Activated CD8-positive, alpha-beta memory T cell treated with anti-CD3 and anti-CD28 coated beads, Interleukin-2, amount 10 ng/mL, durations not matched to agents 7 days and 5 days (primary cell): ENCODE results near the gene FXYD3. TPM values are rescaled to one million over a fixed set of nuclear protein-coding genes. Genes with fewer than 3 reads are reported as not detected.
A peak's percentile ranks its signal among the peaks of the same experiment; 100 is the strongest.
"Not testable (repeated sequence)": the region's sequence is repeated elsewhere in the genome, so short reads cannot be mapped to it uniquely, and the experiment has no call there.

Experiments used
- ATAC-seq: fragments of 150-1000 bp; cut with Tn5 transposase; one replicate; pipeline ENCODE4 v1.10.0; 2021; ENCODE audit warnings: moderate library complexity
- CTCF ChIA-PET: fragments of 350-600 bp; sonication (Branson Sonifier 250); formaldehyde crosslinking; loops from one replicate; lab custom pipeline; 2021; ENCODE audit warnings: antibody characterized with exemption; lab: Charles Lee
- DNase-seq: peaks from one replicate; pipeline ENCODE4 v3.0.0-alpha.2; 2020
- H3K27ac Mint-ChIP-seq: one replicate; pipeline ENCODE4 v1.8.0; 2021; ENCODE audit warnings: mild to moderate bottlenecking, mixed read lengths
- H3K27me3 Mint-ChIP-seq: one replicate; pipeline ENCODE4 v1.8.0; 2021; ENCODE audit warnings: mixed read lengths
- H3K36me3 Mint-ChIP-seq: one replicate; pipeline ENCODE4 v1.8.0; 2021; ENCODE audit warnings: mild to moderate bottlenecking, mixed read lengths
- H3K4me1 Mint-ChIP-seq: one replicate; pipeline ENCODE4 v1.8.0; 2021; ENCODE audit warnings: mixed read lengths
- H3K4me3 Mint-ChIP-seq: one replicate; pipeline ENCODE4 v1.8.0; 2021; ENCODE audit warnings: mild to moderate bottlenecking, moderate library complexity, mixed read lengths
- H3K9me3 Mint-ChIP-seq: one replicate; pipeline ENCODE4 v1.8.0; 2022; ENCODE audit warnings: low read depth, mixed read lengths
- total RNA-seq, 2 experiments: library from RNA; stranded (reverse); gene quantifications; one replicate each; pipeline ENCODE4 v1.2.3, GENCODE V29; 2021

Gene FXYD3
- total RNA-seq, 2 experiments from 2014 or later, result not detected

- H3K4me3 Mint-ChIP-seq, result no peak overlapping the region
- no peaks in the 10 kb centered on the region for H3K9me3 Mint-ChIP-seq
- H3K36me3 Mint-ChIP-seq, result no peaks in the 10 kb centered on the region
- peaks cover 3% of the 10 kb centered on the region for H3K27me3 Mint-ChIP-seq
- no peak overlapping the region for H3K27ac Mint-ChIP-seq
- peaks cover 4% of the 10 kb centered on the region for H3K4me1 Mint-ChIP-seq
- DNase-seq (peak; percentile 49), ATAC-seq (peak; percentile 75)
- CTCF ChIA-PET, result interaction anchor here (1.0 to 1.9 kb wide), 2 partner anchors 24 to 63 kb away, joined by 3 to 6 read pairs; no protein-coding TSS in a partner anchor
Observed at GRCh38 chr19:35090506-35091214, 25.0 kb upstream of the FXYD3 start.

DNA sequence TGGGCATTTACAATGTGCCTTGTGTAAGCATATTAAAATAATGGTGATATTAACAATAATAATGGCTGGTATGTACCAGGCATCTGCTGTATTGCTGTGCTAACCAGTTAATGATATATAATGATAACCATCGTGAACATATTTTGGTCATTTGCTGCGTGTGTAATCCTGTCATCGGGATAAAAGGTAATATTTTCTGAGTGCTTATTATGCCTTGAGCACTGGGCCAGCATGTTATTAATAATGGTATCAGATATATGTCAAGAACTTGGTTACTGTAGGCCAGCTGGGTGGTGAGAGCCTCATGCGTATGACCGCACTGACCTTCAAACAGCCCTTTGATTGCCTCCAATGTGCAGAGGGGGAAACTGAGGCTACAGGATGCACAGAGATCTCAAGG lies 22.2 kb upstream of the FXYD3 start:
- H3K27me3 Mint-ChIP-seq, result peaks cover 3% of the 10 kb centered on the region
- no peak overlapping the region for H3K27ac Mint-ChIP-seq

GRCh38 chr19:35093941-35094647 lies 21.5 kb upstream of the FXYD3 start:
- H3K27ac Mint-ChIP-seq, result no peak overlapping the region
- H3K27me3 Mint-ChIP-seq, result peaks cover 3% of the 10 kb centered on the region
- peaks cover 2% of the 10 kb centered on the region for H3K4me1 Mint-ChIP-seq
- no peak for DNase-seq
- H3K36me3 Mint-ChIP-seq, result no peaks in the 10 kb centered on the region
- no peak for ATAC-seq
- CTCF ChIA-PET, result no interaction called here
- no peak overlapping the region for H3K4me3 Mint-ChIP-seq
- H3K9me3 Mint-ChIP-seq, result no peaks in the 10 kb centered on the region

More for the DNA sequence above, 22.2 kb upstream of the FXYD3 start:
- CTCF ChIA-PET, result interaction anchor here (1.2 kb wide), 1 partner anchor 29 kb away, joined by 3 read pairs; no protein-coding TSS in a partner anchor
- peaks cover 2% of the 10 kb centered on the region for H3K4me1 Mint-ChIP-seq
- no peaks in the 10 kb centered on the region for H3K9me3 Mint-ChIP-seq
- DNase-seq (no peak), ATAC-seq (no peak)
- H3K36me3 Mint-ChIP-seq, result no peaks in the 10 kb centered on the region
- no peak overlapping the region for H3K4me3 Mint-ChIP-seq

- CTCF ChIA-PET, result no interaction called here
- Mint-ChIP-seq H3K27ac (no peak overlapping the region), H3K27me3 (peaks cover 3% of the 10 kb centered on the region), H3K4me3 (no peak overlapping the region), H3K4me1 (peaks cover 2% of the 10 kb centered on the region), H3K9me3 (no peaks in the 10 kb centered on the region), H3K36me3 (no peaks in the 10 kb centered on the region)
- DNase-seq (no peak), ATAC-seq (no peak)
Observed at GRCh38 chr19:35094656-35095055, 21.0 kb upstream of the FXYD3 start.

DNA sequence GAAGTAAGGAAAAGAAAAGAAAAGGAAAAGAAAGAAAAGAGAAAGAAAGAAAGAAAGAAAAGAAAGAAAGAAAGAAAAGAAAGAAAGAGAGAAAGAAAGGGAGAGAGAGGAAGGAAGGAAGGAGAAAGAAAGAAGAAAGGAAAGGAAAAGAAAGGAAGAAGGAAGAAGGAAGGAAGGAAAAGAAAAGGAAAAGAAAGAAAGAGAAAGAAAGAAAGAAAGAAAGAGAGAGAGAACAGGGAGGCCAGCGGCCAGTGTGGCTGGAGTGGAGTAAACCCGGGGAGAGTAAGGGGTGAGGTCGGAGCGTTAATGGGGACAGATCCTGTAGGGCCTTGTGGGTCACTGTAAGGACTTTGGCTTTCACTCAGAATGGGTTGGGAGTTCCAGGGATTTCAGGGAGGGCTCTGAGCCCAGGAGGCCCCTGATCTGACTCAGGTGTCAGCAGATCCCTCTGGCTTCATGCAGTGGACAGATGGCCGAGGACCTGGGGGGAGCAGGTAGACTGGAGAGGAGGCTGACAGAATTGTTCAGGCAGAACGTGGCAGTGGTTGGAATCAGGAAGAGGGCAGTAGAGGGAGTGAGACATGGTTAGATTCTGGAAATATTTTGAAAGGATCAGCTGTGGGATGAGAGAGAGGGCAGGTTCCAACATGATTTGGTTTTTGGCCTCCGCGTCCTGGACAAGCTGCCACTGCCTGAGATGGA lies 19.8 kb upstream of the FXYD3 start:
- DNase-seq (no peak), ATAC-seq (no peak)
- H3K4me1 Mint-ChIP-seq, result no peaks in the 10 kb centered on the region
- H3K9me3 Mint-ChIP-seq, result no peaks in the 10 kb centered on the region
- no peak overlapping the region for H3K4me3 Mint-ChIP-seq
- no peaks in the 10 kb centered on the region for H3K36me3 Mint-ChIP-seq
- no peaks in the 10 kb centered on the region for H3K27me3 Mint-ChIP-seq
- H3K27ac Mint-ChIP-seq, result no peak overlapping the region
- CTCF ChIA-PET, result interaction anchor here (1.0 kb wide), 1 partner anchor 26 kb away, joined by 4 read pairs; no protein-coding TSS in a partner anchor

DNA sequence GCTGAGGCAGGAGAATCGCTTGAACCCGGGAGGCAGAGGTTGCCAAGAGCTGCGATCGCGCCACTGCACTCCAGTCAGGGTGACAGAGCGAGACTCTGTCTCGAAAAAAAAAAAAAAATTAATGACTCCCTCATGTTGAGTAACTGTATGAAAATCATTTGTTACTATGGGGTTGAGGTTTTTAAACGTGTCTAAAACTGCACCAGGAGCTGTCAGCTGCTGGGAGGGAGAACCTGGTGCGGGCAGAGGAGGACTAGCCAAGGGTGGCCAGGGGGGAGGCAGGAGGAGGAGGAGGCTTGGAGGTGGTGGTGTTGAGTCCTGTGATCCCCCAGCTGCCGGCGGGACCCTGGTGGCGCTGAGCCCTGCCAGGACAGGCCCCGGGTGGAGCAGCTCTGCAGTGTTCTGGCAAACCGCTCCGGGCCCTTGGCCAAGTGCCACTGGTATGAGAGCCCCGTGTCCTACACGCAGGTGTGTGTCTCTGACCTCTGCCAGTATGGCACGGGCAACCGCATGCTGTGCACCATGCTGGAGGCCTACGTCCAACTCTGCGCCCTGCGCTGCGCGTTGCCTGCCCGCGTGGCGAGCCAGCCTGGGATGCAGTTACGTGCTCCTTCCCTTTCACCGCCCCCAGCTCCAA lies 17.1 kb upstream of the FXYD3 start:
- ATAC-seq (no peak), DNase-seq (no peak)
- H3K4me3 Mint-ChIP-seq, result no peak overlapping the region
- H3K9me3 Mint-ChIP-seq, result no peaks in the 10 kb centered on the region
- no peaks in the 10 kb centered on the region for H3K27me3 Mint-ChIP-seq
- CTCF ChIA-PET, result interaction anchor here (1.5 kb wide), 1 partner anchor 16 kb away, joined by 3 read pairs; no protein-coding TSS in a partner anchor
- H3K27ac Mint-ChIP-seq, result no peak overlapping the region
- no peaks in the 10 kb centered on the region for H3K36me3 Mint-ChIP-seq
- no peaks in the 10 kb centered on the region for H3K4me1 Mint-ChIP-seq

- Mint-ChIP-seq H3K27me3 (no peaks in the 10 kb centered on the region), H3K36me3 (no peaks in the 10 kb centered on the region), H3K27ac (no peak overlapping the region), H3K9me3 (no peaks in the 10 kb centered on the region), H3K4me1 (no peaks in the 10 kb centered on the region), H3K4me3 (no peak overlapping the region)
- CTCF ChIA-PET, result interaction anchor here (1.5 kb wide), 1 partner anchor 16 kb away, joined by 3 read pairs; no protein-coding TSS in a partner anchor
- no peak for ATAC-seq
- DNase-seq, result no peak
Observed at GRCh38 chr19:35099155-35099896, 16.3 kb upstream of the FXYD3 start.

GRCh38 chr19:35099897-35100275 lies 15.7 kb upstream of the FXYD3 start:
- Mint-ChIP-seq H3K27me3 (no peaks in the 10 kb centered on the region), H3K36me3 (no peaks in the 10 kb centered on the region), H3K4me1 (no peaks in the 10 kb centered on the region), H3K27ac (no peak overlapping the region), H3K9me3 (no peaks in the 10 kb centered on the region), H3K4me3 (no peak overlapping the region)
- ATAC-seq (no peak), DNase-seq (no peak)
- CTCF ChIA-PET, result interaction anchor here (1.5 kb wide), 1 partner anchor 15 kb away, joined by 3 read pairs; no protein-coding TSS in a partner anchor

- H3K36me3 Mint-ChIP-seq, result no peaks in the 10 kb centered on the region
- no peaks in the 10 kb centered on the region for H3K27me3 Mint-ChIP-seq
- CTCF ChIA-PET, result interaction anchor here (0.7 kb wide), 1 partner anchor 58 kb away, joined by 3 read pairs; no protein-coding TSS in a partner anchor
- no peaks in the 10 kb centered on the region for H3K4me1 Mint-ChIP-seq
- no peaks in the 10 kb centered on the region for H3K9me3 Mint-ChIP-seq
- DNase-seq (no peak), ATAC-seq (no peak)
- H3K4me3 Mint-ChIP-seq, result no peak overlapping the region
- no peak overlapping the region for H3K27ac Mint-ChIP-seq
Observed at GRCh38 chr19:35100588-35101533, 14.8 kb upstream of the FXYD3 start.

DNA sequence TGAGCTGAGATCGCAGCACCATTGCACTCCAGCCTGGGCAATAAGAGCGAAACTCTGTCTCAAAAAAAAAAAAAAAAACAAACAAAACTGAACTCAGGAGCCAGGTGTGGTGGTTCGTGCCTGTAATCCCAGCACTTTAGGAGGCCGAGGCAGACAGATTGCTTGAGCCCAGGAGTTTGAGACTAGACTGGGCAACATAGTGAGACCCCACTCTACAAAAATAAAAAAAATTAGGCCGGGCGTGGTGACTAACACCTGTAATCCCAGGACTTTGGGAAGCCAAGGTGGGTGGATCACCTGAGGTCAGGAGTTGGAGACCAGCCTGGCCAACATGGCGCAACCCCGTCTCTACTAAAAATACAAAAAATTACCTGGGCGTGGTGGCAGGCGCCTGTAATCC lies 13.7 kb upstream of the FXYD3 start:
- H3K27ac Mint-ChIP-seq, H3K4me3 Mint-ChIP-seq, H3K9me3 Mint-ChIP-seq, H3K4me1 Mint-ChIP-seq, H3K36me3 Mint-ChIP-seq, ATAC-seq, DNase-seq, CTCF ChIA-PET, H3K27me3 Mint-ChIP-seq: not testable (repeated sequence)

- CTCF ChIA-PET, result interaction anchor here (1.4 kb wide), 1 partner anchor 407 kb away, joined by 3 read pairs; no protein-coding TSS in a partner anchor
- not testable (repeated sequence) for H3K4me1 Mint-ChIP-seq, H3K36me3 Mint-ChIP-seq, H3K27ac Mint-ChIP-seq, H3K4me3 Mint-ChIP-seq, DNase-seq, H3K27me3 Mint-ChIP-seq, ATAC-seq, H3K9me3 Mint-ChIP-seq
Observed at GRCh38 chr19:35103614-35104013, 12.0 kb upstream of the FXYD3 start.
